HCT116 (cell line): ENCODE results near the gene ATP8B3. TPM values are rescaled to one million over a fixed set of nuclear protein-coding genes. Genes with fewer than 3 reads are reported as not detected.

Experiments
- ATAC-seq: fragments of 200-7000 bp; cut with Tn5 transposase; 2 replicates; pipeline ENCODE4 v1.9.1; 2020; ENCODE audit warnings: mild to moderate bottlenecking, moderate library complexity
- BruUV-seq: library from RNA; stranded (reverse); fragments of 400-500 nt; replicated peaks from 2 replicates; lab custom pipeline; 2021; lab: Mats Ljungman, UMichigan
- CTCF ChIA-PET: fragments of 300-600 bp; sonication (Branson Sonifier 250); formaldehyde crosslinking; loops from one replicate; lab custom pipeline; 2021; ENCODE audit warnings: antibody characterized with exemption; lab: Charles Lee
- POLR2A ChIA-PET: fragments of 300-600, 350-600 bp; sonication (Branson Sonifier 250); formaldehyde crosslinking; loops from one replicate; lab custom pipeline; 2021; ENCODE audit warnings: antibody characterized with exemption; lab: Charles Lee
- RAD21 ChIA-PET, 2 experiments: fragments of 300-600 bp; sonication (Branson Sonifier 250); formaldehyde crosslinking; loops; one replicate each; lab custom pipeline; 2023; ENCODE audit warnings: low total read pairs in 2 of 2; ENCODE audit not compliant: uncharacterized antibody in 2 of 2, unreplicated experiment in 2 of 2, low non-redundant PET in 1 of 2; lab: Charles Lee
- DNase-seq: peaks from one replicate; pipeline ENCODE4 v3.0.0-alpha.2; 2010; ENCODE audit warnings: low read depth, low spot score
- H2AFZ ChIP-seq: fragments of 200-600 bp; shearing (Covaris generic), sonication (generic); 2 replicates; pipeline ENCODE4 v1.6.1; 2017; ENCODE audit warnings: low read depth, mixed run types, mixed read lengths, antibody characterized with exemption, low read length; ENCODE audit not compliant: poor library complexity, severe bottlenecking
- H3K27ac ChIP-seq: 2 replicates; pipeline ENCODE4 v1.5.1; 2012; ENCODE audit warnings: low read depth, low read length
- H3K27me3 ChIP-seq: fragments of 200-600 bp; sonication (generic); 2 replicates; pipeline ENCODE4 v1.6.1; 2016; ENCODE audit warnings: mixed run types, low read length, mixed read lengths; ENCODE audit not compliant: insufficient read depth
- H3K36me3 ChIP-seq, 2 experiments: fragments of 200-500 bp in 1 of 2; fragments of 200-600 bp in 1 of 2; sonication (Bioruptor generic) in 1 of 2; sonication (generic) in 1 of 2; 2 replicates each; pipeline versions ENCODE4 v1.5.1 to v1.6.1; 2014 to 2016; ENCODE audit warnings: low read length in 2 of 2, inconsistent platforms in 1 of 2, mixed read lengths in 1 of 2, mixed run types in 1 of 2; ENCODE audit not compliant: insufficient read depth in 2 of 2, control insufficient read depth in 1 of 2
- H3K4me1 ChIP-seq, 2 experiments: fragments of 200-600 bp in 1 of 2; sonication (generic) in 1 of 2; 2 replicates each; pipeline versions ENCODE4 v1.5.1 to v1.6.1; 2012 to 2017; ENCODE audit warnings: low read length in 2 of 2, inconsistent platforms in 1 of 2, mild to moderate bottlenecking in 1 of 2, mixed read lengths in 1 of 2, mixed run types in 1 of 2, moderate library complexity in 1 of 2; ENCODE audit not compliant: insufficient read depth in 2 of 2, control insufficient read depth in 1 of 2
- H3K4me2 ChIP-seq: fragments of 200-600 bp; sonication (generic); 2 replicates; pipeline ENCODE4 v1.6.1; 2017; ENCODE audit warnings: mixed run types, low read length, mixed read lengths
- H3K4me3 ChIP-seq, 2 experiments: fragments of 200-600 bp in 1 of 2; sonication (generic) in 1 of 2; replicated peaks in 1 of 2; 2 replicates each; pipeline ENCODE4 v1.5.1; 2011 to 2016; ENCODE audit warnings: low read length in 2 of 2, control low read depth in 1 of 2, low read depth in 1 of 2, mild to moderate bottlenecking in 1 of 2, mixed read lengths in 1 of 2, mixed run types in 1 of 2
- H3K79me2 ChIP-seq: fragments of 200-600 bp; sonication (generic); 2 replicates; pipeline ENCODE4 v1.6.1; 2017; ENCODE audit warnings: mild to moderate bottlenecking, mixed run types, low read length, moderate library complexity, mixed read lengths; ENCODE audit not compliant: insufficient read depth
- H3K9ac ChIP-seq: fragments of 200-600 bp; sonication (generic); 2 replicates; pipeline ENCODE4 v1.6.1; 2016; ENCODE audit warnings: low read length, mixed read lengths
- H3K9me2 ChIP-seq: fragments of 200-600 bp; sonication (generic), shearing (Covaris generic); 2 replicates; pipeline ENCODE4 v1.6.1; 2017; ENCODE audit warnings: mixed run types, mild to moderate bottlenecking, moderate library complexity; ENCODE audit not compliant: insufficient read depth
- H3K9me3 ChIP-seq, 2 experiments: fragments of 200-500 bp in 1 of 2; fragments of 200-600 bp in 1 of 2; sonication (Bioruptor generic) in 1 of 2; sonication (generic) in 1 of 2; 2 replicates each; pipeline ENCODE4 v1.6.1; 2014 to 2017; ENCODE audit warnings: low read length in 2 of 2, mixed read lengths in 2 of 2, inconsistent platforms in 1 of 2, low read depth in 1 of 2, mild to moderate bottlenecking in 1 of 2, mixed run types in 1 of 2, moderate library complexity in 1 of 2; ENCODE audit not compliant: control insufficient read depth in 1 of 2, insufficient read depth in 1 of 2
- H4K20me1 ChIP-seq: fragments of 200-600 bp; sonication (generic), shearing (Covaris generic); 2 replicates; pipeline ENCODE4 v1.6.1; 2017; ENCODE audit warnings: mixed run types, mild to moderate bottlenecking, moderate library complexity; ENCODE audit not compliant: insufficient read depth
- EGR1 ChIP-seq: IDR thresholded peaks from 2 replicates; pipeline ENCODE4 v1.6.1; 2012; ENCODE audit warnings: low read depth
- EZH2 ChIP-seq: fragments of 200-600 bp; sonication (generic); IDR thresholded peaks from 2 replicates; pipeline ENCODE4 v1.6.1; 2017; ENCODE audit warnings: antibody characterized with exemption, mixed run types
- EZH2phosphoT487 ChIP-seq: fragments of 200-600 bp; IDR thresholded peaks from 2 replicates; pipeline ENCODE4 v1.6.1; 2018; ENCODE audit warnings: antibody characterized with exemption, borderline replicate concordance
- FOSL1 ChIP-seq: IDR thresholded peaks from 2 replicates; pipeline ENCODE4 v1.6.1; 2012; ENCODE audit warnings: low read depth
- JUND ChIP-seq: IDR thresholded peaks from 2 replicates; pipeline ENCODE4 v1.6.1; 2012
- RAD21 ChIP-seq: IDR thresholded peaks from 2 replicates; pipeline ENCODE4 v1.6.1; 2012; ENCODE audit warnings: low read depth, mild to moderate bottlenecking
- SIN3A ChIP-seq: IDR thresholded peaks from 2 replicates; pipeline ENCODE4 v1.6.1; 2012; ENCODE audit warnings: low read depth
- SP1 ChIP-seq: IDR thresholded peaks from 2 replicates; pipeline ENCODE4 v1.6.1; 2012; ENCODE audit warnings: low read depth
- TCF7L2 ChIP-seq: IDR thresholded peaks from 2 replicates; pipeline ENCODE4 v1.7.0; 2011; ENCODE audit warnings: borderline replicate concordance, inconsistent platforms; ENCODE audit not compliant: insufficient read depth, insufficient read length; ENCODE audit errors: extremely low read depth
- YY1 ChIP-seq: IDR thresholded peaks from 2 replicates; pipeline ENCODE4 v1.6.1; 2011; ENCODE audit warnings: low read length, low read depth, moderate library complexity, mild to moderate bottlenecking; ENCODE audit not compliant: insufficient replicate concordance; ENCODE audit errors: extremely low read depth
- intact Hi-C: fragments of 100-400 bp; cut with micrococcal nuclease; formaldehyde crosslinking; loops from 2 replicates; pipeline ENCODE4 v1.10.0; 2022
- total RNA-seq: library from RNA; stranded (reverse); gene quantifications from one replicate; pipeline ENCODE4 v1.2.1, GENCODE V29; 2021; ENCODE audit not compliant: unreplicated experiment
- TF ChIP-seq, protein P1 (sequence below): IDR thresholded peaks from 2 replicates; pipeline ENCODE4 v1.6.1; 2012
- TF ChIP-seq, protein P2 (sequence below): IDR thresholded peaks from 2 replicates; pipeline ENCODE4 v1.6.1; 2012; ENCODE audit warnings: low read depth
- TF ChIP-seq, protein P3 (sequence below), 3 experiments: fragments of 200-600 bp in 1 of 3; sonication (generic) in 1 of 3; IDR thresholded peaks in 2 of 3; conservative IDR thresholded peaks in 1 of 3; 2 replicates each; pipeline ENCODE4 v1.5.1; 2012 to 2017; ENCODE audit warnings: low read depth in 2 of 3, low read length in 2 of 3, antibody characterized with exemption in 1 of 3, borderline replicate concordance in 1 of 3, control low read depth in 1 of 3, mild to moderate bottlenecking in 1 of 3, mixed read lengths in 1 of 3, mixed run types in 1 of 3, moderate library complexity in 1 of 3; ENCODE audit not compliant: insufficient read depth in 1 of 3
- TF ChIP-seq, protein P4 (sequence below): IDR thresholded peaks from 2 replicates; pipeline ENCODE4 v1.6.1; 2012

The ATP8B3 gene
- total RNA-seq, 1 experiment from 2014 or later: 17.0 TPM

DNA sequence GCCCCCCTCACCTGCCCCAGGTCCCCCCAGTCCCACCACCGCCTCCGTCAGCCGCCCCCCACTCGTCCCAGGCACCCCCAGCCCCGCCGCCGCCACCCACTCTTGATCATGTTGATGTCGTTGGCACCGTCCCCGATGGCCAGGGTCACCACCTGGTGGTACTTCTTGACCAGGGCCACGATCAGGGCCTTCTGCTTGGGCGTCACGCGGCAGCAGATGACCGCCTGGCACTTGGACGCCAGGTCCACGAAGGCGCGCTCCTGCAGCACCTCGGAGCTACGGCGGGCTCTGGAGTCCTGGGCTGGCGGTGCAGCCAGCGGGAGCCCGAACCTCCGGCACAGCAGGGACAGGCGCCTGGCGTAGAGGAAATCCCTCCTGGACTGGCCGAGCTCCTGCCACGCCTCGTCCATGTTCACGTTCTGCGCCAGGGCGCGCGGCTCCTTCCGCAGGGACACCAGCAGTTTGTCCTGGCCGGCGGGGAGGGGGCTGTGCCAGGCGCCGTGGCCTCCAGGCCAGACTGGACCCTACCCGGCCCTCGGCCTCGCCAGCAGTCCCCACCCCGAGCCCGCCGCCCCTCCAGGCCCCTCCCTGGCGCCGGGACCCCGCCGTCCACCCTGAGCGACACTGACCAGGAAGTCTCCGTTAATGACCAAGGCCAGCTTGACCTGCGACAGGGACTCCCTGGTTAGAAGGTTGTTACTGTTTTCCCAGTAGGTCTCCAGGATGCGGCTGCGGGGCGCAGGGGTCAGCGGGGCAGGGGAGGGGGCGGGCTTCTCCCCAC is 22.6 kb downstream of the ATP8B3 start:
- Histone ChIP-seq H3K27ac (no peak overlapping the region), H3K9ac (no peak overlapping the region), H3K27me3 (no peaks in the 10 kb centered on the region), H3K36me3 (no peaks in the 10 kb centered on the region), H3K9me2 (no peaks in the 10 kb centered on the region), H4K20me1 (no peaks in the 10 kb centered on the region), H3K4me2 (no peak overlapping the region), H3K79me2 (no peaks in the 10 kb centered on the region), H3K9me3 (no peaks in the 10 kb centered on the region), H3K4me1 (peaks cover 0 to 9% of the 10 kb centered on the region in 2 experiments; a peak in 2 of 4 replicates), H3K4me3 (no peak overlapping the region), H2AFZ (no peak overlapping the region)
- ChIA-PET POLR2A (interaction anchor here (0.6 kb wide), 1 partner anchor 127 kb away, joined by 5 read pairs; no protein-coding TSS in a partner anchor), CTCF (interaction anchor here (1.0 kb wide), 1 partner anchor 22 kb away, joined by 3 read pairs; the partner anchor contains the start of gene ATP8B3), RAD21 (no interaction called here)
- intact Hi-C loops: no loop called here
- no peak for DNase-seq
- ATAC-seq: no peak
- TF ChIP-seq EZH2phosphoT487 (no peak), YY1 (no peak), TCF7L2 (no peak), FOSL1 (no peak), SP1 (no peak), JUND (no peak), EZH2 (no peak), RAD21 (no peak), SIN3A (no peak), EGR1 (no peak)
- TF ChIP-seq, protein P1, sequence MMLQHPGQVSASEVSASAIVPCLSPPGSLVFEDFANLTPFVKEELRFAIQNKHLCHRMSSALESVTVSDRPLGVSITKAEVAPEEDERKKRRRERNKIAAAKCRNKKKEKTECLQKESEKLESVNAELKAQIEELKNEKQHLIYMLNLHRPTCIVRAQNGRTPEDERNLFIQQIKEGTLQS: no peak
- TF ChIP-seq, protein P2, sequence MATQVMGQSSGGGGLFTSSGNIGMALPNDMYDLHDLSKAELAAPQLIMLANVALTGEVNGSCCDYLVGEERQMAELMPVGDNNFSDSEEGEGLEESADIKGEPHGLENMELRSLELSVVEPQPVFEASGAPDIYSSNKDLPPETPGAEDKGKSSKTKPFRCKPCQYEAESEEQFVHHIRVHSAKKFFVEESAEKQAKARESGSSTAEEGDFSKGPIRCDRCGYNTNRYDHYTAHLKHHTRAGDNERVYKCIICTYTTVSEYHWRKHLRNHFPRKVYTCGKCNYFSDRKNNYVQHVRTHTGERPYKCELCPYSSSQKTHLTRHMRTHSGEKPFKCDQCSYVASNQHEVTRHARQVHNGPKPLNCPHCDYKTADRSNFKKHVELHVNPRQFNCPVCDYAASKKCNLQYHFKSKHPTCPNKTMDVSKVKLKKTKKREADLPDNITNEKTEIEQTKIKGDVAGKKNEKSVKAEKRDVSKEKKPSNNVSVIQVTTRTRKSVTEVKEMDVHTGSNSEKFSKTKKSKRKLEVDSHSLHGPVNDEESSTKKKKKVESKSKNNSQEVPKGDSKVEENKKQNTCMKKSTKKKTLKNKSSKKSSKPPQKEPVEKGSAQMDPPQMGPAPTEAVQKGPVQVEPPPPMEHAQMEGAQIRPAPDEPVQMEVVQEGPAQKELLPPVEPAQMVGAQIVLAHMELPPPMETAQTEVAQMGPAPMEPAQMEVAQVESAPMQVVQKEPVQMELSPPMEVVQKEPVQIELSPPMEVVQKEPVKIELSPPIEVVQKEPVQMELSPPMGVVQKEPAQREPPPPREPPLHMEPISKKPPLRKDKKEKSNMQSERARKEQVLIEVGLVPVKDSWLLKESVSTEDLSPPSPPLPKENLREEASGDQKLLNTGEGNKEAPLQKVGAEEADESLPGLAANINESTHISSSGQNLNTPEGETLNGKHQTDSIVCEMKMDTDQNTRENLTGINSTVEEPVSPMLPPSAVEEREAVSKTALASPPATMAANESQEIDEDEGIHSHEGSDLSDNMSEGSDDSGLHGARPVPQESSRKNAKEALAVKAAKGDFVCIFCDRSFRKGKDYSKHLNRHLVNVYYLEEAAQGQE: no peak
- TF ChIP-seq, protein P3, sequence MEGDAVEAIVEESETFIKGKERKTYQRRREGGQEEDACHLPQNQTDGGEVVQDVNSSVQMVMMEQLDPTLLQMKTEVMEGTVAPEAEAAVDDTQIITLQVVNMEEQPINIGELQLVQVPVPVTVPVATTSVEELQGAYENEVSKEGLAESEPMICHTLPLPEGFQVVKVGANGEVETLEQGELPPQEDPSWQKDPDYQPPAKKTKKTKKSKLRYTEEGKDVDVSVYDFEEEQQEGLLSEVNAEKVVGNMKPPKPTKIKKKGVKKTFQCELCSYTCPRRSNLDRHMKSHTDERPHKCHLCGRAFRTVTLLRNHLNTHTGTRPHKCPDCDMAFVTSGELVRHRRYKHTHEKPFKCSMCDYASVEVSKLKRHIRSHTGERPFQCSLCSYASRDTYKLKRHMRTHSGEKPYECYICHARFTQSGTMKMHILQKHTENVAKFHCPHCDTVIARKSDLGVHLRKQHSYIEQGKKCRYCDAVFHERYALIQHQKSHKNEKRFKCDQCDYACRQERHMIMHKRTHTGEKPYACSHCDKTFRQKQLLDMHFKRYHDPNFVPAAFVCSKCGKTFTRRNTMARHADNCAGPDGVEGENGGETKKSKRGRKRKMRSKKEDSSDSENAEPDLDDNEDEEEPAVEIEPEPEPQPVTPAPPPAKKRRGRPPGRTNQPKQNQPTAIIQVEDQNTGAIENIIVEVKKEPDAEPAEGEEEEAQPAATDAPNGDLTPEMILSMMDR (IDR thresholded peaks at IDR 0.05 in 2 of 3, conservative IDR thresholded peaks at IDR 0.05 in 1 of 3; ENCODE audit: borderline replicate concordance in 1 of 3, insufficient read depth in 1 of 3, low read depth in 2 of 3, low read length in 2 of 3): no peak
- TF ChIP-seq, protein P4, sequence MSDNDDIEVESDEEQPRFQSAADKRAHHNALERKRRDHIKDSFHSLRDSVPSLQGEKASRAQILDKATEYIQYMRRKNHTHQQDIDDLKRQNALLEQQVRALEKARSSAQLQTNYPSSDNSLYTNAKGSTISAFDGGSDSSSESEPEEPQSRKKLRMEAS: no peak
- BruUV-seq: no TSS peak
